Stimulated activated CD4-positive, alpha-beta T cell treated with anti-CD3 and anti-CD28 coated beads, Interleukin-1b, Interleukin-23, amount 100 ng/mL, for 48 hours (primary cell): ENCODE data around the gene SLC16A12.

ENCODE experiments used
- DNase-seq: peaks from one replicate; pipeline ENCODE4 v3.0.0-alpha.2; 2020

Gene SLC16A12

DNA sequence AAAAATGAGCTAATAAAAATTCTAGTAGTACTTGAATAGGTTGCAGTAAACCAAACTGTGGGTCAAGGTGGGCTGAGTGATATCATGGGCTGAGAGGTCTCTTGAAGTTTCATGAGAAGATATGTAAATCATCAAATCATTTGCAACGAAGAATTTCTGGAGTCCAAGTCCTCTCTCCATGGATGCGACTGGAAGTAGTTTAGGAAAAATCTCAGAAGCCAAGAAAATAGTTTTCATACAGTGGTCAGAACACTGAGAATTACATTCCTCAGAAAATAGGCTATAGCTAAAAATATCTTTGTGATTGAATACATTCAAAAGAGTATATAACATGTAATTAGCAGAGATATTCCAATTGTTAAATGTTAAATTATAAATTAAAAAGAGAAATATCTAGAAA is 146.6 kb downstream of the SLC16A12 start:
- no peak for DNase-seq

DNA sequence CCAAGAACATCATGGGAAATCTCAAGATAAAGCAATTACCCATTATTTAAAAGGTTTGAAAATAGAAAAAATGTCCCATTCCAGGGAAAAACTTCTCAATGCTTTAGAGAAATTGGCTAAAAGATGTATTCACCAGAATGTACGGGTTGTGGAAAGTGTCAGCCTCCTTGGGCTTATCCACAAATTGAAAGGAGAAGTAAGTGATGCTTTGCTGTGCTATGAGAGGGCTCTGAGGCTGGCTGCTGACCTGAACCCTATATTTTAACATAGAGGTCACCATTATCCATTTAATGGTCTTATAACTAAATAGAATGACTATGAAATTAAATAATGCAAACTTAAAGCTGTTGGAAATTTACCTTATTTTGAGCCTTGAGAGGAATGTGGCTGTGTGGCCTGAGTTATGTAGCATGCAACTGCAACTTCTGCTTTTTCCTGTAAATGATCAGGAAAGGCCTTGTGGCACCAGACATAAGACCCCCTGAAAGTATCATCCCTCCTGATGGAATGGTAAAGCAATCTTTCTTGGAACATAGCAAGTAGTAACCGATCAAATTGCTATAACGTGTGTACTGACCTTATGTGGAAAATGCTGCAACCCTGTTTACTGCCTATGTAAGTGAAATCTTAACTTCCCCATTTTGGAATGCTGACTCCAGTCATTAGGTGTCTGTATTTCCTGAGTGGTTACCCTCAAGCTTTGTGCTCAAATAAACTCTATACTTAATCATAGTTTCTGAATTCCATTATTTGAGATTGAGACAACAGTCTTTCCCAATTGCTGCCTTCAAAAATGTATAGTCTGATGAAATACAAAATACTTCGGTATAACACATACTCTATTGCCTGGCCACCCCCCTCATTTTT is 150.7 kb downstream of the SLC16A12 start:
- DNase-seq: no peak

DNA sequence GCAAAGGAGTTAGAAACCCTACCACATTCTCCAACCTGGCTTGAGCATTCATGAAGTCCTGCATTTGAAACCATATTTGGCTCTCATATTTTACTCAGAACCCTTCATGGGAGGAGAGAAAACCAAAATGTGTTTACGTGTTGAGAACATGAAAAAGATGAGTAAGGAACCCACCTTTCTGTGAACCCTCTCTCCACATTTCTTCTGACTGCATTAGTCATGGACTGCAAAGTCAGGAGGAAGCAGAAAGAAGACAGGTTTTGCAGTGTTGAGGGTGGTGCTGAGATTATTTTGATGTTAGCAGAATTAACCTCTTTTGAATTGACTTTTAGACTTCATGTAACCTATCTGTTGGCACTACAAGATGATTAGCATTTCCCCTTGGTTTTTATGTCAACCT is 152.6 kb downstream of the SLC16A12 start:
- DNase-seq: no peak
